Measurements from ENCODE around the gene SLC35E3. TPM values are rescaled to one million over a fixed set of nuclear protein-coding genes. Genes with fewer than 3 reads are reported as not detected.
"Not testable (repeated sequence)": the region's sequence is repeated elsewhere in the genome, so short reads cannot be mapped to it uniquely, and the experiment has no call there.

The SLC35E3 gene
- total RNA-seq, 3 donors from 2014 or later, result 3.5 to 5.2 (median 4.5) TPM

- H3K4me1 Mint-ChIP-seq (ENCODE audit: low read depth), result no peaks in the 10 kb centered on the region
Observed at GRCh38 chr12:68794653-68795251, 48.8 kb downstream of the SLC35E3 start.

GRCh38 chr12:68796399-68796798 lies 50.4 kb downstream of the SLC35E3 start:
- no peaks in the 10 kb centered on the region for H3K27me3 Mint-ChIP-seq (ENCODE audit: low read depth)
- no peak overlapping the region for H3K4me3 Mint-ChIP-seq
- DNase-seq (no peak), ATAC-seq (no peak)
- H3K36me3 Mint-ChIP-seq (ENCODE audit: insufficient read depth), result no peaks in the 10 kb centered on the region
- H3K4me1 Mint-ChIP-seq (ENCODE audit: low read depth), result no peaks in the 10 kb centered on the region
- H3K9me3 Mint-ChIP-seq, result no peaks in the 10 kb centered on the region

More at GRCh38 chr12:68794653-68795251, 48.8 kb downstream of the SLC35E3 start:
- Mint-ChIP-seq H3K27me3 (ENCODE audit: low read depth) (no peaks in the 10 kb centered on the region), H3K9me3 (no peaks in the 10 kb centered on the region), H3K4me3 (no peak overlapping the region), H3K36me3 (ENCODE audit: insufficient read depth) (no peaks in the 10 kb centered on the region)
- DNase-seq, result no peak
- peak in 1 of 2 donors; percentile 38 for ATAC-seq

GRCh38 chr12:68798882-68799234 lies 52.9 kb downstream of the SLC35E3 start:
- Mint-ChIP-seq H3K9me3 (no peaks in the 10 kb centered on the region), H3K4me3 (no peak overlapping the region), H3K36me3 (ENCODE audit: insufficient read depth) (no peaks in the 10 kb centered on the region), H3K4me1 (ENCODE audit: low read depth) (no peaks in the 10 kb centered on the region), H3K27me3 (ENCODE audit: low read depth) (no peaks in the 10 kb centered on the region)
- no peak for ATAC-seq
- no peak for DNase-seq

- Mint-ChIP-seq H3K4me1 (ENCODE audit: low read depth) (no peaks in the 10 kb centered on the region), H3K27me3 (ENCODE audit: low read depth) (no peaks in the 10 kb centered on the region), H3K4me3 (no peak overlapping the region), H3K9me3 (no peaks in the 10 kb centered on the region), H3K36me3 (ENCODE audit: insufficient read depth) (no peaks in the 10 kb centered on the region)
- ATAC-seq, result no peak
- DNase-seq, result no peak
Observed at GRCh38 chr12:68800294-68800693, 54.3 kb downstream of the SLC35E3 start.

- not testable (repeated sequence) for H3K36me3 Mint-ChIP-seq (ENCODE audit: insufficient read depth); H3K27me3 Mint-ChIP-seq (ENCODE audit: low read depth); H3K4me1 Mint-ChIP-seq (ENCODE audit: low read depth); DNase-seq; H3K4me3 Mint-ChIP-seq; H3K9me3 Mint-ChIP-seq; ATAC-seq
Observed at GRCh38 chr12:68801124-68801523, 55.1 kb downstream of the SLC35E3 start.

GRCh38 chr12:68802372-68802745 lies 56.4 kb downstream of the SLC35E3 start:
- H3K4me1 Mint-ChIP-seq (ENCODE audit: low read depth); DNase-seq: not testable (repeated sequence)

GRCh38 chr12:68802911-68803651 lies 57.1 kb downstream of the SLC35E3 start:
- not testable (repeated sequence) for H3K36me3 Mint-ChIP-seq (ENCODE audit: insufficient read depth); H3K27me3 Mint-ChIP-seq (ENCODE audit: low read depth); H3K4me1 Mint-ChIP-seq (ENCODE audit: low read depth); H3K4me3 Mint-ChIP-seq; H3K9me3 Mint-ChIP-seq; ATAC-seq; DNase-seq

More at GRCh38 chr12:68802372-68802745, 56.4 kb downstream of the SLC35E3 start:
- H3K9me3 Mint-ChIP-seq; H3K4me3 Mint-ChIP-seq; ATAC-seq; H3K27me3 Mint-ChIP-seq (ENCODE audit: low read depth); H3K36me3 Mint-ChIP-seq (ENCODE audit: insufficient read depth): not testable (repeated sequence)

- Mint-ChIP-seq H3K9me3 (no peaks in the 10 kb centered on the region), H3K36me3 (ENCODE audit: insufficient read depth) (peaks cover 4% of the 10 kb centered on the region), H3K4me3 (no peak overlapping the region), H3K4me1 (ENCODE audit: low read depth) (peaks cover 9% of the 10 kb centered on the region), H3K27me3 (ENCODE audit: low read depth) (no peaks in the 10 kb centered on the region)
- DNase-seq, result no peak
- no peak for ATAC-seq
Observed at GRCh38 chr12:68803948-68804656, 58.1 kb downstream of the SLC35E3 start.

GRCh38 chr12:68804657-68805591 lies 58.9 kb downstream of the SLC35E3 start:
- H3K36me3 Mint-ChIP-seq (ENCODE audit: insufficient read depth), result peaks cover 10% of the 10 kb centered on the region
- peaks cover 13% of the 10 kb centered on the region for H3K4me1 Mint-ChIP-seq (ENCODE audit: low read depth)
- DNase-seq (no peak), ATAC-seq (no peak)
- H3K4me3 Mint-ChIP-seq, result no peak overlapping the region
- H3K27me3 Mint-ChIP-seq (ENCODE audit: low read depth), result no peaks in the 10 kb centered on the region
- no peaks in the 10 kb centered on the region for H3K9me3 Mint-ChIP-seq

GRCh38 chr12:68805592-68806120 lies 59.7 kb downstream of the SLC35E3 start:
- peaks cover 13% of the 10 kb centered on the region for H3K4me1 Mint-ChIP-seq (ENCODE audit: low read depth)
- no peaks in the 10 kb centered on the region for H3K27me3 Mint-ChIP-seq (ENCODE audit: low read depth)
- no peak for ATAC-seq
- peaks cover 10% of the 10 kb centered on the region for H3K36me3 Mint-ChIP-seq (ENCODE audit: insufficient read depth)
- no peaks in the 10 kb centered on the region for H3K9me3 Mint-ChIP-seq
- no peak overlapping the region for H3K4me3 Mint-ChIP-seq
- no peak for DNase-seq

GRCh38 chr12:68806488-68807237 lies 60.7 kb downstream of the SLC35E3 start:
- Mint-ChIP-seq H3K36me3 (ENCODE audit: insufficient read depth) (peaks cover 15% of the 10 kb centered on the region), H3K27me3 (ENCODE audit: low read depth) (no peaks in the 10 kb centered on the region), H3K9me3 (no peaks in the 10 kb centered on the region), H3K4me1 (ENCODE audit: low read depth) (peaks cover 20% of the 10 kb centered on the region), H3K4me3 (peak overlapping the region; percentile 97)
- ATAC-seq (no peak), DNase-seq (no peak)

- Mint-ChIP-seq H3K36me3 (ENCODE audit: insufficient read depth) (peaks cover 15% of the 10 kb centered on the region), H3K4me1 (ENCODE audit: low read depth) (peaks cover 22% of the 10 kb centered on the region), H3K4me3 (peak overlapping the region; percentile 97)
- not testable (repeated sequence) for H3K27me3 Mint-ChIP-seq (ENCODE audit: low read depth); H3K9me3 Mint-ChIP-seq; ATAC-seq; DNase-seq
Observed at GRCh38 chr12:68807274-68807575, 61.2 kb downstream of the SLC35E3 start.

- no peaks in the 10 kb centered on the region for H3K9me3 Mint-ChIP-seq
- H3K4me1 Mint-ChIP-seq (ENCODE audit: low read depth), result peaks cover 27% of the 10 kb centered on the region
- H3K4me3 Mint-ChIP-seq, result peak within 1 kb of the TSS; percentile 97
- peaks cover 16% of the 10 kb centered on the region for H3K36me3 Mint-ChIP-seq (ENCODE audit: insufficient read depth)
- ATAC-seq, result peak; percentile 89 to 93
- peak; percentile 93 for DNase-seq
- no peaks in the 10 kb centered on the region for H3K27me3 Mint-ChIP-seq (ENCODE audit: low read depth)
Observed at GRCh38 chr12:68807576-68808387, 61.8 kb downstream of the SLC35E3 start, which contains the start of gene MDM2. TSS of gene MDM2 (plus strand) at chr12:68808177. CDS start at chr12:68808478, 301 bp downstream.
